Omental fat pad (tissue), 4 donors: ENCODE data around the gene POLR1D. TPM values are rescaled to one million over a fixed set of nuclear protein-coding genes. Genes with fewer than 3 reads are reported as not detected.

ENCODE experiments used
- ATAC-seq: fragments of 150-250 bp; one replicate; pipeline ENCODE4 v1.9.1; 2016; ENCODE audit warnings: mild to moderate bottlenecking, moderate library complexity; ENCODE audit not compliant: low FRiP score
- DNase-seq: peaks from one replicate; pipeline ENCODE4 v3.0.0-alpha.2; 2019; ENCODE audit warnings: low spot score
- CTCF ChIP-seq, 3 donors: fragments of 450-650 bp; IDR thresholded peaks; one replicate each; pipeline ENCODE4 v1.5.1; 2016 to 2017; ENCODE audit warnings: antibody characterized with exemption in 3 of 3, mild to moderate bottlenecking in 3 of 3, moderate library complexity in 2 of 3
- total RNA-seq, 4 donors: library from RNA; depleted of rRNA; stranded (reverse); fragments of >200 nt; gene quantifications; one replicate each; pipeline ENCODE4 v1.1.0, GENCODE V29; 2016

The POLR1D gene
- total RNA-seq, 4 donors from 2014 or later: 69.0 to 110 (median 75.5) TPM

- DNase-seq: no peak
- ATAC-seq: no peak
- TF ChIP-seq CTCF (IDR thresholded peaks at IDR 0.05): no peak
Observed at GRCh38 chr13:27666951-27667350, 45.3 kb downstream of the POLR1D start.

GRCh38 chr13:27667946-27668345 lies 46.3 kb downstream of the POLR1D start:
- no peak for TF ChIP-seq CTCF (IDR thresholded peaks at IDR 0.05)
- DNase-seq (no peak), ATAC-seq (no peak)

- DNase-seq (no peak), ATAC-seq (no peak)
- no peak for TF ChIP-seq CTCF (IDR thresholded peaks at IDR 0.05)
Observed at GRCh38 chr13:27670861-27671260, 49.2 kb downstream of the POLR1D start.

- TF ChIP-seq CTCF (IDR thresholded peaks at IDR 0.05): no peak
- no peak for DNase-seq
- no peak for ATAC-seq
Observed at GRCh38 chr13:27672025-27672424, 50.3 kb downstream of the POLR1D start.

Other genes with a start within 250 kb of the POLR1D start
- 100 to 1,000 TPM; 129 to 170 (median 147) TPM for gene GTF3A, start 197.3 kb upstream of the POLR1D start, total RNA-seq
- 10 to 100 TPM; 48.5 to 81.7 (median 73.9) TPM for gene MTIF3, start 171.3 kb upstream of the POLR1D start, total RNA-seq
- 1 to 10 TPM; 5.0 to 6.6 (median 5.7) TPM for gene LNX2, start 1.4 kb upstream of the POLR1D start, total RNA-seq
- gene GSX1, start 170.6 kb downstream of the POLR1D start, total RNA-seq: not detected